HG03103 (cell line): Measurements from ENCODE around the gene SF3B1.
"Not testable (repeated sequence)": the region's sequence is repeated elsewhere in the genome, so short reads cannot be mapped to it uniquely, and the experiment has no call there.

Source experiments
- ATAC-seq: cut with Tn5 transposase; IDR thresholded peaks from one replicate; pipeline ENCODE4 v1.9.1; 2021; ENCODE audit warnings: low read depth; ENCODE audit not compliant: unreplicated experiment

SF3B1 gene

DNA sequence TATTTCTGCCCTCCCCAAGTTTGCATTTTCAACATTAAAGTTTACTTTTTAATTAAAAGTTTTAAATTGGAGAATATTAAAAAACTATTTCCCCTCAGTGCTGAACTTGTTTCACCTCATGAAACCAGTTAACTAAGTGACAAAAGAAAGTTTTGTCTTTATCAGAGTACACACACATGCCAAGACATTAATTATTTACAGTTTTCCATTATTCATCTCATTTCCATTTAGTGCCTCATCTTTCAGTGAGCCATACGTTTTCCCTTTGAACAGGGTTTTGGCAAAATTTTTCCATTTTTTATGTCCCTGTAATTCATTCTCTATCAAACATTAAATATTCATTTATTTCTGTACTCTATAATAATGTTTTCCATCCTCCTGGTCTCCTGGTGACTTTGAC, 53.2 kb downstream of the SF3B1 start:
- no peak for ATAC-seq

DNA sequence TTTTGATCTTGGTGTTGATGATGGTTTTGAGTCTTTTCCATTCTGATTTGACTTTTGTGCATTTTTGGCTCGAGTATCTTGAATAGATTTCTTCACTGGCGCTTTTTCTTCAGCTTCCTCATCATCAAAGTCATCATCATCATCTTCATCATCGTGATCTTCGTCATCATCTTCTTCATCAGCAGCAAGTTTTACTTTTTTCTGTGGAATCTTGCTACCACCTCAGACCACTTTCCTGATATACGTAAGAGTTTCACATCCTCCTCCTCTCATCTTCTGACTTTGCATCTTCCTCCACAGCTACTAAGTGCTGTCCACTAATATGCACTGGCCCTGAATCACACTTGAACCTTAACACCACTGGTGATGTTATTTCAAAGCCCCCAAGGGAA, 54.9 kb downstream of the SF3B1 start:
- ATAC-seq: not testable (repeated sequence)

DNA sequence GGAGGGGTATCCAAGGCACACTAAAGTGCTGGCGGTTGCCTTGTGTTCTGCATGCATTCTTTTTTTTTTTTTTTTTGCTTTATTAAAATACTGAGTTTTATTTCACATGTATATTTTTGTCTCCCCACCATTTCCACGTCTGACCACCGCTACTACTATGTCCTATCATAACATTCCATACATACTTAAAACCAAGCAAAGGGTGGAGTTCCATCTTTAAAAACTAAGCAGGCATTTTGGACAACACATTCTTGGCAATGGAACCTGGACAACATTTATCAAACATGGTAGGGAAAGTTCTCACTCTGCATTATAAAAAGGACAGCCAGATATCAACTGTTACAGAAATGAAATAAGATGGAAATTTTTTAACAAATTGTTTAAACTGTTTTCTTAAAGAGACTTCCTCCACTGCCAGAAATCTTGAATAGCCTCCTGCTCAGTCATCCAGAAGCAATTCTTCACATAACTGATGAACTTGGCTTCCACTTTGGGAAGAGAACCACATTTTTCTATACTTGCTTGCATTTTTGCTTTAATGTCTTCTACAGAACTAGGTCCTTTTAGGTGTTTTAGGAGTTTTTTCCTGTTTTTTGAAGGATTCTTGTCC, 55.4 kb downstream of the SF3B1 start:
- not testable (repeated sequence) for ATAC-seq

DNA sequence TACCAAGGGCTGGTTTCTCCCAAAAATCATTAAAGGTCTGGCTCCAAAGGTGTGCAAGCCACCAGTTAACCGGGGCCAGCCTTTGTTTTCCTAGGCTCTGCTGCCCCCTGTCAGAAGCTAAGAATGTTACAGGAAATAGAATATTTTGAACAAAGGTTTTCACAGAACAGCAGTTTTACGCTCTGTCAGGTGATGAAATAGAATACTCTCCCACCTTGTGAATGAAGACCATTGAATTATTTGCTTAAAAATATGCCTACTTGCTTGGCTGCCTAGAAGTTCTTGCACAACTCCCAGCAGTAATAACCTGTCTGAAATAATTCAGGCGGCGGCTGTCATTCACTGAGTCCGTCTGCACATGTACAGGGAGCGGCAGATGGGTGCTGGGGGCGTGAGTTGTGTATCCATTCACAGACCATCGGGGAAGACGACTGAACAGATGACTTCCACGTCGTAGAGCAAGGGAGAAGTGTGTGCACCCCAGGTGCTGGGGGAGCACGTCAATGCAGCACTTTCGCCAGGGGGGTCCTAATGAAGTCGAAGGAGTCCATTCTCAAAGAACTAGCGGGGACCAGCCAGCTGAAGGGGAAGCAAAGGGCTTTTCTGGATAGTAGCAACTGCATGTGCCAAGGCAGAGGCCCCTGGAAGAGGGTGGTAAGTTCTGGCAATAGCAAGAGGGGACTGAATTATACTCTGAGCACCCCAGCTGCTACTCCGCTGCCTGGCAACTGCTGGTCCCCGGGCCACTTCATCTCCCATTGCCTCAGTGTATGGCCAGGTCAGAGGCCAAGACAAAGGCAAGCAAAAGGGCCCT, 56.1 kb downstream of the SF3B1 start:
- ATAC-seq: no peak

DNA sequence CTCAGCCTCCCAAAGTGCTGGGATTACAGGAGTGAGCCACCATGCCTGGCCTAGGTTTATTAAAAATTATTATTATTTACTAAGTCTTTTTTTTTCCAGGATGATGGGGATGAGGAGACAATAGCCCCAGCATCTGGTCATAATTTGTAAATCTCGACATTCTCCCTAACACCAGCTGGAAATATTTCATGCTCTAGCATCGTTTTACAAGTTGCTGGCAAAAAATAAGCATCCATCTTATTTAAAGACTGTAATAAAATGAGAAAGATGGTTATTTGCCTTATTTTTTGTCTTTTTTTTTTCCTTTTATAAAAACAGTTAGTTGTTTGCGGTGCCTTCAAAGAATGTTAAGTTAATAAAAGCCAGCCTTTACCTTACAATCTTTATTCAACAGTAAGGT, 56.7 kb downstream of the SF3B1 start:
- ATAC-seq: no peak

DNA sequence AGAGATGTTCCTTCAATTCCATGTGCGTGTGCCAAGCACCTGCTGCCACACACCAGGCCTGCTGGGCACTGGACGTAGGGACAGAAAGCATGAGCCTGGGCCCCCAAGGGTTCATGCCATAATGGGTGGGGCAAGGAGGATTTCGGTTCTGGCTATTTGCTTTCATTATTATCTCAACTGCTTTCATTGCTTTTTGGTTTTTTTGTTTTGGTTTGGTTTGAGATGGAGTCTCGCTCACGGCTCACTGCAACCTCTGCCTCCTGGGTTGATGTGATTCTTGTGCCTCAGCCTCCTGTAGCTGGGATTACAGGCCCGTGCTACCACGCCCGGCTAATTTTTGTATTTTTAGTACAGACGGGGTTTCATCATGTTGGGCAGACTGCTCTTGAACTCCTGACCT, 57.2 kb downstream of the SF3B1 start:
- no peak for ATAC-seq

DNA sequence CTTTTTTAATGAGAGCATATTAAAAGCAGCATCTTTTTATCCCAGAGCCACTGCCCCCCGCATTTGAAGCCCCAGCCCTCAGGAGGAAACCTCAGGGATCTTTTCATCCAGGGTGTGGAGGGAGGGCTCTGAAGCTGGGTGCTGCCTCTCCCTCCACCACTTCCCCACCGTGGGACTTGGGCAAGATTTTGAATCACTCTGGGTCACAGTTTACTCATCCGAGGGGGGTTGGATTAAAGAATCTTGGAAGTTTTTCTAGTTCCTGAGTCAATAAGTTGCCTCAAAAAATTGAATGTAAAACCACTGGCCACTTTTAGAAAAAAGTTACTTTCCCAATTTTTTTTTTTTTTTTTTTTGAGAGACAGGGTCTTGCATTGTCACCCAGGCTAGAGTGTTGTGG, 62.2 kb downstream of the SF3B1 start:
- no peak for ATAC-seq

DNA sequence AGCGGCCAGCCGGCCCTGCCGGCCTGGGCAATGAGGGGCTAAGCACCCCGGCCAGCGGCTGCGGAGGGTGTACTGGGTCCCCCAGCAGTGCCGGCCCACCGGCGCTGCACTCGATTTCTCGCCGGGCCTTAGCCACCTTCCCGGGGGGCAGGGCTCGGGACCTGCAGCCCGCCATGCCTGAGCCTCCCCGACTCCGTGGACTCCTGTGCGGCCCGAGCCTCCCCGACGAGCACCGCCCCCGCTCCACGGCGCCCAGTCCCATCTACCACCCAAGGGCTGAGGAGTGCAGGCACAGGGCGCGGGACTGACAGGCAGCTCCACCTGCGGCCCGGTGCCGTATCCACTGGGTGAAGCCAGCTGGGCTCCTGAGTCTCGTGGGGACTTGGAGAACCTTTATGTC, 64.2 kb downstream of the SF3B1 start:
- ATAC-seq: not testable (repeated sequence)

DNA sequence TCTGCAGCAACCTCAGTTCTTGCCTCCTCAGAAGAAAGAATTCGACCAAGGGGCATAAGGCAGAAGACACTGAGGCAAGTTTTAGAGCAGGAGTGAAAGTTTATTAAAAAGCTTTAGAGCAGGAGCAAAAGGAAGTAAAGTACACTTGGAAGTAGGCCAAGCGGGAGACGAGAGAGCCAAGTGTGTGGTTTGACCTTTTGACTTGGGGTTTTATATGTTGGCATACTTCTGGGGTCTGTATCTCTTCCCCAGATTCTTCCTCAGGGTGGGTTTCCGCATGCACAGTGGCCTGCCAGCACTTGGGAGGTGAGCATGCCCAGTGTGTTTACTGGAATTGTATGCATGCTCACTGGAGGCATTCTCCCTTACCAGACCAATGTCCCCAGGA, 64.9 kb downstream of the SF3B1 start:
- no peak for ATAC-seq

DNA sequence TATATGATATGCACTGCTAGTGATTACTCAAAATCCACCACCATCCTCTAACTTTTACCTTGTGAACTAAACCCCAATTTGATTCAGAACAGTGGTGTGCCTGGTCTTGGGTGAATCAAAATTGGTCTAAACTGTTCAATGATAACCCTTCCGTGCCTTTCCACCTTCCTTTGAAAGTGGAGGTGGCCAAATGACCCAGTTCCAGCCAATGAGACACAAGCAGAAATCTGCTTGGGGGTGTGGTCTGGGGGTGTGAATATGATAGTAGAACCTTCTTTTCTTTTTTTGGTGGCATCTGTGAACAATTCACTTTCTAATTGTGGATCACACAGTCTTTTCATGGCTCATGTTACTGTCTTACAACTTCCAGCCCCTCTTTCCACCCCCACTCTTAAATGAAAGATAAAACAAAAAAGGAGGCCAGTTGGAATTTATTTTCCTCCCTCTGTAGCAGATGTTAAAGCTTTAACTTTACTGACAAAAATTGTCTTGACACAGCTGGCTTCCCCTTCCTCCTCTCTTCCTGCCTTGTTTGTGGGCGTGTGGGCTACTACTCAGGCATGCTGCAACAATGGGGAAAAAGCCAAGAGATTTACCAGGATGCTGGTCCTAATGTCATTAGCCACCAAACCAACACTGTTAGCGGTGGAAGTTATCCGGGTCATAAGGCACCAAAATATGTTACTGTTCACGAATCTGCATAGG, 65.4 kb downstream of the SF3B1 start:
- no peak for ATAC-seq

DNA sequence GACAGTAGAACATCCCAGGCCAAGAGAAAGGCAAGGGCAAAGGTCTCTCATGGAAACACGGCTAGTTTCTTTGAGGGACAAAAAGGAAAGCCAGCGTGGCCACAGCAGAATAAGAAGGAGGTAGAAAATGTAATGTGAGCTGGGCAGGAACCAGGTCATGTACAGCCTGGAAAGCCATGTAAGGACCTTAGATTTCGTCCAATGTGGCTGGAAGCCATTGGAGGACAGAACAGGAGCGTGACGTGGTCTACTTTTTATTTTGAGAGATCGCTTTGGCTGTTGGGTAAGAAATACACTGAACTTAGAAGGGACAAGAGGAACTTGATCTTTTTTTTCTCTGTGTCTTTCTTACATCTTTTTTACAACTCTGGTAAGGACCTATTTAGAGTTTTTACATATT, 66.4 kb downstream of the SF3B1 start:
- no peak for ATAC-seq

DNA sequence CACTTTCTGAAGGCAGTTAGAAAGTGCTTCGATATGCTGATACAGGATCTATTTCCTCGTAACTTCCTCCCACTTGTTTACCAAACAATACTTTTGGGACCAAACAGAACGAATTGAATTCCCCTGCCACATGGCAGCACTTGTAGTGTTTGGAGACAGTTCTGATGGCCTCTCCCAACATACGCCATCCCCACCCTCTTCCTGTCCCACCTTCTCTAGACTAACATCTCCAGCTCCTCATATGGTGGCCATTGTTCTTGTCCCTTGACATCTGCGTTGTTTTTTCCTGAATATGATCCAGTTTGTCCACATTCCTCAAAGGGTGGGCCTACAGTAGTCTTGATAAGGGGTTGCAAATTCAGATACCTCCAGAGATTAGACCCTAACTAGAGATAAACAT, 70.8 kb downstream of the SF3B1 start:
- ATAC-seq: no peak

DNA sequence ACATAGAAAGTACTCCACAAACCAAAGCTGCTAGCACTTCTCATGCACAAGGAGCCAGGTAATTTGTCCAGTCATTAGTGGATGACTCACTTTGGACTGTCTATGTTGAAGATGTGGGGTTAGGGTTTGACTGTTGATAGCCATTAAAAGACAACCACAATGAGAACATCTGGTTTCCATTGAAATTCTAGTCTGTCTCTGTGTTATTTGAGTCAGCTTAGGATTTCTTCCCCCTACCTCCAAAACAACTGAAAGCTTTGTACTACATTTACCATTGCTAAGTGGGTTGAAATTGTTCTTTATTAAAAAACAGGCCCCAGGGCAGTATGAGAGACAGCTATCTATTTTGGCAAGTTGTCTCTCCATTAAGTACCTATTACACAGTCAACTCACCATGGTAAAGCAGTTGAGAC, 74.1 kb downstream of the SF3B1 start:
- ATAC-seq: no peak

DNA sequence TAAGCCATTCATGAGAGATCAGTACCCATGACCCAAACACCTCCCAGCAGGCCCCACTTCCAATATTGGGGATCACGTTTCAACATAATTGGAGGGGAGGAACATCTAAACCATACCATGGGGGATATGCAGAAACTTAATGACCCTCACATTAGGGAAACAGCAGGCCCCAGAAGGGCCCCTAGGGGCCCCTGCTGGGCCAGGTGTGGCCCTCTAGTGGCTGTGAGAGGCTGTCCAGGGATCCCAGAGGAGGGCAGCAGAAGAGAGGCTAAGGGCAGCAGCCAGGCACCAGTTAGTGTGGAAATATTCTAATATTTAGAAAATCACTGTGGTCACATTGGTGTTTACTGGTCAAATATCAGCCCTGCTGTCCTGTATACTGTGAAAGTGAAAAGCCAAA, 75.0 kb downstream of the SF3B1 start:
- ATAC-seq: no peak

DNA sequence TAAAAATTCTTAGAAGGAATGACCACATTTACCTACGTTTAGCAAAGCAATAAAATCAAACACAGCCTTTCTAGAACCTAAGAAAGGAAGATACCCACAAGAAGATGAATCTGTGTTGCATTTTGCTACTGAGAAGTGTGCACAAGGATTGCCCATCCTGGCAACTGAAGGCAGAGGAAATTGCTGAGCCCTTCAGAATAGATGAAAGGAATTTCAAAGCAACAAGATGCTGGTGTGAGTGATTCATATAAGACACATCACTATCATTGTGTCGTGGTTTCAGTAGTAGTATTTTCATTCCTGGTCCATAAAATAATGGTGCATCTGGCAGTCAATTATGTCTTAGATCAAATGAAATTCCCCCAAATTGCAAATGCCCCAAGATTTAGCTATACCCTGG, 75.9 kb downstream of the SF3B1 start:
- ATAC-seq: no peak

DNA sequence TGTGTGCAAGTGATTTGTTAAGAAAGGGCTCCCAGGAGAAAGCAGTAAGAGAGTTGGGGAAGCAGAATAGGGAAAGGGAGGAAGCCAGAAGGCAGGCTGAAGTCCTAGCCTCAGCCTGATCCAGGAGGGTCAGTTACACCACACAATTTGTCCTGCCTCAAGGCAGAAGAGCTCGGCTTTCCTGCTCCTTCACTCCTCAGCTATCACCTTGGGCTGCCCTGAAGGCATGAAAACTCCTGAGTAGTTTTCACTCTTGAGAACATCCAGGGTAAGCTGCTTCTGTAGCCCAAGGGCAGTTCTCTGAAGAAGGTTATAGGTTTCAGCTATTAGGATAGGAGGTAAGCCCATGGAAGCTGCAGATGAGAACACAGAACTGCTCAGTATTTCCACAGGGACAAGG, 76.8 kb downstream of the SF3B1 start:
- no peak for ATAC-seq

DNA sequence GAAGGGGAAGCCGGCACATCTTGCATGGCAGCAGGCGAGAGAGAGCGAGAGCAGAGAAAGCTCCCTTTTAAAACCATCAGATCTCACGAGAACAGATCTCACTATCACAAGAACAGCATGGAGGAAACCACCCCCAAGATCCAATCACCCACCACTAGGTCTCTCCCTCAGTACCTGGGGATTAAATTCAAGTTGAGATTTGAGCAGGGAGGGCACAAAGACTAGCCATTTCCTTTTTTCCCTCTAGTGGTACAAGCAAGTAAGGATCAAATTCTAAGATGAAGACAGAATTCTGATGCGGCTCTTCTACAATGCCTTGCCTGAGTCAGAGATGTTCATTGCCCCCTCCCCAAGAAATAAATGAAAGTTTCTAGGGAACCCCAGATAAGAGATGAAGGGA, 78.7 kb downstream of the SF3B1 start:
- no peak for ATAC-seq

DNA sequence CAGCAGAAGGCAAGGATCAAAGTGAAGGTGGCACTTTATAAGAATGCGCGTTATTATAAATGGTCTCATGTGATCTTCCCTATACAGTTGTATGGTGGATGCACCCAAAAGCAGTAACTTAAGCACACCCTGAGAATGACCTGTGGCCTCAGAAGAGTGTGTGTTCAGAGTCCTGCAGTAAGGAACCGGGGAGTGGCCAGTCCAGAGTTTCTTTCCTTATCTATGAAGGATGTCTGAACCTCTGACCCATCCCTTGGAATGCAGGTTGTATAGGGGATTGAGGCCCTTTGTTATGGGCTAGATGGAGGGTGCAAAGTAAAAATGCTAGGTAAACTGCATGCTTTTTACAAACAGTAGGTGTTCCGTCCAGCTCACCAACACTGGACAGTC, 80.7 kb downstream of the SF3B1 start:
- ATAC-seq: no peak

DNA sequence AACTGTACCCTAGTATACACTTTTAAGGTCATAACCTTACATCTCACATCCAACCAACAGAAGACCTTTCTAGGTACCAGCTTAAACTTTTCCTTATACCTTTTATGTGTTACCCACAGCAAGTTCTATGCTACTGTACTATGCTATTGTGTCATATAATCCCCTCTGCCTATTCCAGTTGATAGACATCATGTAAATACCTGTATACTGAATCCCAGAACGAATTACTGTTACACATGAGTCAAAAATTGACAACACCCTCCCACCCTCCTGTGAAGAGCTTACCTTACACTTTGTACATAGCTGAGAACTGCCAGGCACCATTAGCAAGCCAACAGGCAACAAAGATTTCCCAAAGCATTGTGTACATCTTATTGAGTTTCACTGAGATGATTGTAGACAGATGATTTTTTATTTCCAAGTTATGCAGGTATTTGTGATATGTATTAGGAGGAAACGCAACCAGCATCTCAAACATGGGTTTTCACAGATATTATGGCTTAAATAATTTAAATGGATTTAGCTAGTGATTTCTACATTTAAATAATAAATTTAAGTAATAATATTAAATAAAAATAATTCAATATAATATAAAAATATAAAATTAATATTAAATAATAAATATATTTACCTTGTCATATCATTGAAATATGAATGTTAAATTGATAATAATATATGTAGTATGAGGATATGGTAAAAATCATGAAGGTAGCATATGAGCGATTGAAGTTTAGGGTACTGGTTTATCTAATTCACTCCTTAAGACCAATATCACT, 81.2 kb downstream of the SF3B1 start:
- ATAC-seq: no peak

DNA sequence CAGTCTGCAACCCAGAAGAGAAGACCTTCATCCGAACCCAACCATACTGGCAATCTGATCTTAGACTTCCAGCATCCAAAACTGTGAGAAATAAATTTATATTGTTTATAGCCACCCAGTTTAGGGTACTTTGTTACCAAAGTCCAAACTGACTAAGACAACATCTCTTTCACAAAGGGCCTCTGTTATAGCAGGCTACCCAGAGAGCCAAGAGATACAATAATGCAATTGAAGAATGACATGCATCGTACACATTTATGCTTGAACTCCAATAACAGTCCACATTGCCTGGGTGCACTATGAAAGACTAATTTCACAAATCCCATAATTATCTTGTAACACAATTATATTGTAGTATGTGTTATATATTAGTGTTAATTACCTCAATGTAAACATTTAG, 85.1 kb downstream of the SF3B1 start:
- ATAC-seq: no peak

DNA sequence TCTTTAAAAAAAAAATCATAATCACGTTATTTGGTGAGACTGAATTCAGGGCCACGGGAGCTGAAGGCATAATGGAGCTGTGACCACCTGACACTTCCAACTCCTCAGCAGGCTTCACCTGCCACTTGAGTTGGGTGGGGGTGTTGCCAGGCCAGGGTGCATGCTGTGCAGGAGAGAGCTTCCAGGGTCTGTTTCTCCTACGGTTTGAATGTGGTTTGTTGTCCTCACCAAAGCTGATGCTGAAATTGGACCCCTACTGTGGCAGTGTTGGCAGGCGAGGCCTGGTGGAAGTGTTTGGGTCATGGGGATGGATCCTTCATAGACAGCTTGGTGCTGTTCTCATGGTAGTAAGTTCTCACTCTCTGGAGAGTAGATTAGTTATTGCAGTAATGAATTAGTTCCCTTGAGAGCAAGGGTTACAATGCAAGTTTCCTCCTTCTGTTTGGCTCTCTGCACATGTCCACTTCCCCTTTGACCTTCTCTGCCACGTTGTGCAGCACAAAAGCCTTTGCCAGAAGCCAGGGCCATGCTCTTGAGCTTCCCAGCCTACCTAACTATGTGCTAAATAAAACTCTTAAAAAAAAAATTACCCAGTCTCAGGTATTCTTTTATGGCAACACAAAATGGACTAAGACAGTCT, 86.0 kb downstream of the SF3B1 start:
- ATAC-seq: no peak
